Measurements from ENCODE around the gene CYFIP2. TPM values are rescaled to one million over a fixed set of nuclear protein-coding genes. Genes with fewer than 3 reads are reported as not detected.
"Not testable (repeated sequence)": the region's sequence is repeated elsewhere in the genome, so short reads cannot be mapped to it uniquely, and the experiment has no call there.

Gene CYFIP2
- total RNA-seq, 1 donor from 2014 or later = 173 TPM

GRCh38 chr5:157429920-157430319 is 164.0 kb downstream of the CYFIP2 start:
- H3K27me3 Mint-ChIP-seq (ENCODE audit: insufficient read depth) = peaks cover 29% of the 10 kb centered on the region
- not testable (repeated sequence) for H3K4me3 Mint-ChIP-seq; DNase-seq (ENCODE audit: low spot score); H3K4me1 Mint-ChIP-seq (ENCODE audit: low read depth); H3K36me3 Mint-ChIP-seq (ENCODE audit: low read depth); H3K9me3 Mint-ChIP-seq; H3K27ac Mint-ChIP-seq
- intact Hi-C loops (cut with micrococcal nuclease) = loop anchor here (5.0 kb wide), 1 partner anchor 242 kb away; the partner anchor contains the start of gene C5orf52

GRCh38 chr5:157431544-157432200 is 165.7 kb downstream of the CYFIP2 start:
- intact Hi-C loops (cut with micrococcal nuclease) = loop anchor here (1.0 to 5.0 kb wide), 6 partner anchors 40 to 312 kb away; partner anchors contain the start of genes C5orf52 and LSM11
- Mint-ChIP-seq H3K36me3 (ENCODE audit: low read depth) (peaks cover 4% of the 10 kb centered on the region), H3K27me3 (ENCODE audit: insufficient read depth) (peaks cover 22% of the 10 kb centered on the region), H3K9me3 (peaks cover 3% of the 10 kb centered on the region), H3K4me1 (ENCODE audit: low read depth) (peaks cover 8% of the 10 kb centered on the region), H3K27ac (no peak overlapping the region), H3K4me3 (no peak overlapping the region)
- peak; percentile 7 for DNase-seq (ENCODE audit: low spot score)

- intact Hi-C loops (cut with micrococcal nuclease) = loop anchor here (5.0 kb wide), 1 partner anchor 238 kb away; the partner anchor contains the start of gene C5orf52
- H3K27ac Mint-ChIP-seq = no peak overlapping the region
Measured at GRCh38 chr5:157434096-157434495, 168.2 kb downstream of the CYFIP2 start.

GRCh38 chr5:157443041-157443549 is 177.2 kb downstream of the CYFIP2 start:
- no peak for DNase-seq (ENCODE audit: low spot score)
- Mint-ChIP-seq H3K36me3 (ENCODE audit: low read depth) (peaks cover 3% of the 10 kb centered on the region), H3K27me3 (ENCODE audit: insufficient read depth) (peaks cover 13% of the 10 kb centered on the region), H3K9me3 (no peaks in the 10 kb centered on the region), H3K27ac (no peak overlapping the region), H3K4me3 (no peak overlapping the region), H3K4me1 (ENCODE audit: low read depth) (no peaks in the 10 kb centered on the region)
- intact Hi-C loops (cut with micrococcal nuclease) = no loop called here

More at GRCh38 chr5:157434096-157434495, 168.2 kb downstream of the CYFIP2 start:
- Mint-ChIP-seq H3K27me3 (ENCODE audit: insufficient read depth) (peaks cover 7% of the 10 kb centered on the region), H3K4me1 (ENCODE audit: low read depth) (peaks cover 8% of the 10 kb centered on the region), H3K9me3 (peaks cover 3% of the 10 kb centered on the region), H3K4me3 (no peak overlapping the region), H3K36me3 (ENCODE audit: low read depth) (peaks cover 4% of the 10 kb centered on the region)
- no peak for DNase-seq (ENCODE audit: low spot score)

GRCh38 chr5:157444224-157444623 is 178.3 kb downstream of the CYFIP2 start:
- H3K4me1 Mint-ChIP-seq (ENCODE audit: low read depth) = no peaks in the 10 kb centered on the region
- H3K9me3 Mint-ChIP-seq = no peaks in the 10 kb centered on the region
- H3K27me3 Mint-ChIP-seq (ENCODE audit: insufficient read depth) = peaks cover 13% of the 10 kb centered on the region
- peaks cover 3% of the 10 kb centered on the region for H3K36me3 Mint-ChIP-seq (ENCODE audit: low read depth)
- H3K27ac Mint-ChIP-seq = no peak overlapping the region
- intact Hi-C loops (cut with micrococcal nuclease) = no loop called here
- no peak overlapping the region for H3K4me3 Mint-ChIP-seq
- DNase-seq (ENCODE audit: low spot score) = no peak

Other genes with a start within 250 kb of the CYFIP2 start
- gene HAVCR1, start 207.0 kb upstream of the CYFIP2 start, total RNA-seq = 2.4 and 2.5 TPM in 2 replicates
- gene HAVCR2, start 157.1 kb upstream of the CYFIP2 start, total RNA-seq = 128 and 129 TPM in 2 replicates
- gene MED7, start 123.3 kb upstream of the CYFIP2 start, total RNA-seq = 15.0 and 15.5 TPM in 2 replicates
- gene GARIN3, start 99.9 kb upstream of the CYFIP2 start, total RNA-seq = 0.27 and 0.31 TPM in 2 replicates
- 251 and 259 TPM in 2 replicates for gene ITK, start 85.3 kb upstream of the CYFIP2 start, total RNA-seq
- 2.2 and 2.3 TPM in 2 replicates for gene NIPAL4, start 194.1 kb downstream of the CYFIP2 start, total RNA-seq